Panc1 (cell line): Measurements from ENCODE around the gene POGK. TPM values are rescaled to one million over a fixed set of nuclear protein-coding genes. Genes with fewer than 3 reads are reported as not detected.
A peak's percentile ranks its signal among the peaks of the same experiment; 100 is the strongest.
"Not testable (repeated sequence)": the region's sequence is repeated elsewhere in the genome, so short reads cannot be mapped to it uniquely, and the experiment has no call there.

ENCODE experiments used
- ATAC-seq: fragments of 200-7000 bp; cut with Tn5 transposase; 2 replicates; pipeline ENCODE4 v1.9.1; 2020; ENCODE audit warnings: mild to moderate bottlenecking, moderate library complexity
- BruUV-seq: library from RNA; stranded (reverse); fragments of 400-500 nt; replicated peaks from 2 replicates; lab custom pipeline; 2021; lab: Mats Ljungman, UMichigan
- CTCF ChIA-PET: fragments of 300-600 bp; sonication (Branson Sonifier 250); formaldehyde crosslinking; loops from one replicate; lab custom pipeline; 2022; ENCODE audit warnings: antibody characterized with exemption; lab: Charles Lee
- POLR2A ChIA-PET: fragments of 300-600 bp; sonication (Branson Sonifier 250); formaldehyde crosslinking; loops from one replicate; lab custom pipeline; 2022; ENCODE audit warnings: antibody characterized with exemption; lab: Charles Lee
- DNase-seq: peaks from one replicate; pipeline ENCODE4 v3.0.0-alpha.2; 2010; ENCODE audit warnings: low read depth, low spot score
- H3K27ac ChIP-seq: 2 replicates; pipeline ENCODE4 v1.5.1; 2011; ENCODE audit warnings: mild to moderate bottlenecking, low read length, inconsistent platforms
- H3K27me3 ChIP-seq: fragments of 200-500 bp; sonication (Bioruptor generic); 2 replicates; pipeline ENCODE4 v1.6.0; 2014; ENCODE audit warnings: low read length, inconsistent platforms; ENCODE audit not compliant: control insufficient read depth, insufficient read depth
- H3K36me3 ChIP-seq: fragments of 200-500 bp; sonication (Bioruptor generic); 2 replicates; pipeline ENCODE4 v1.5.1; 2014; ENCODE audit warnings: inconsistent platforms, mild to moderate bottlenecking, low read length, moderate library complexity; ENCODE audit not compliant: control insufficient read depth, insufficient read depth
- H3K4me1 ChIP-seq: 2 replicates; pipeline ENCODE4 v1.5.1; 2011; ENCODE audit warnings: inconsistent platforms, mild to moderate bottlenecking, low read length, moderate library complexity; ENCODE audit not compliant: control insufficient read depth, insufficient read depth
- H3K4me3 ChIP-seq, 2 experiments: 2 replicates each; pipeline ENCODE4 v1.5.1; 2011 to 2012; ENCODE audit warnings: low read depth in 2 of 2, low read length in 2 of 2, mild to moderate bottlenecking in 2 of 2, inconsistent platforms in 1 of 2, moderate library complexity in 1 of 2
- H3K9me3 ChIP-seq: fragments of 200-500 bp; sonication (Bioruptor generic); 2 replicates; pipeline ENCODE4 v1.5.1; 2014; ENCODE audit warnings: low read depth, mild to moderate bottlenecking, inconsistent platforms, low read length, moderate library complexity; ENCODE audit not compliant: control insufficient read depth, insufficient read depth
- CTCF ChIP-seq: fragments of 450-650 bp; IDR thresholded peaks from 2 replicates; pipeline ENCODE4 v1.5.1; 2017; ENCODE audit warnings: mild to moderate bottlenecking
- POLR2AphosphoS5 ChIP-seq: IDR thresholded peaks from 2 replicates; pipeline ENCODE4 v1.6.1; 2012; ENCODE audit warnings: mild to moderate bottlenecking, low read depth, low read length, moderate library complexity
- REST ChIP-seq, 2 experiments: IDR thresholded peaks; 2 replicates each; pipeline ENCODE4 v1.6.1; 2011 to 2012; ENCODE audit warnings: low read depth in 2 of 2, control low read depth in 1 of 2, low read length in 1 of 2, mild to moderate bottlenecking in 1 of 2, moderate library complexity in 1 of 2; ENCODE audit not compliant: insufficient read depth in 1 of 2
- SIN3A ChIP-seq: IDR thresholded peaks from 2 replicates; pipeline ENCODE4 v1.6.1; 2012; ENCODE audit warnings: low read depth, mild to moderate bottlenecking, low read length, moderate library complexity, borderline replicate concordance; ENCODE audit not compliant: insufficient read depth
- TCF7L2 ChIP-seq: IDR thresholded peaks from 2 replicates; pipeline ENCODE4 v1.6.1; 2011; ENCODE audit warnings: mild to moderate bottlenecking, low read depth, low read length, inconsistent platforms
- in situ Hi-C: cut with HindIII; loops from 2 replicates; pipeline ENCODE4 v1.10.0; 2016; ENCODE audit warnings: low sequenced_read_pairs, low pct_unique_long_range_greater_than_20kb
- intact Hi-C: fragments of 100-400 bp; cut with micrococcal nuclease; formaldehyde crosslinking; loops from one replicate; pipeline ENCODE4 v1.10.0; 2022; ENCODE audit not compliant: unreplicated experiment
- total RNA-seq: library from RNA; stranded (reverse); gene quantifications from one replicate; pipeline ENCODE4 v1.2.1, GENCODE V29; 2021; ENCODE audit not compliant: unreplicated experiment

Gene POGK
- total RNA-seq, 1 experiment from 2014 or later = 49.5 TPM

DNA sequence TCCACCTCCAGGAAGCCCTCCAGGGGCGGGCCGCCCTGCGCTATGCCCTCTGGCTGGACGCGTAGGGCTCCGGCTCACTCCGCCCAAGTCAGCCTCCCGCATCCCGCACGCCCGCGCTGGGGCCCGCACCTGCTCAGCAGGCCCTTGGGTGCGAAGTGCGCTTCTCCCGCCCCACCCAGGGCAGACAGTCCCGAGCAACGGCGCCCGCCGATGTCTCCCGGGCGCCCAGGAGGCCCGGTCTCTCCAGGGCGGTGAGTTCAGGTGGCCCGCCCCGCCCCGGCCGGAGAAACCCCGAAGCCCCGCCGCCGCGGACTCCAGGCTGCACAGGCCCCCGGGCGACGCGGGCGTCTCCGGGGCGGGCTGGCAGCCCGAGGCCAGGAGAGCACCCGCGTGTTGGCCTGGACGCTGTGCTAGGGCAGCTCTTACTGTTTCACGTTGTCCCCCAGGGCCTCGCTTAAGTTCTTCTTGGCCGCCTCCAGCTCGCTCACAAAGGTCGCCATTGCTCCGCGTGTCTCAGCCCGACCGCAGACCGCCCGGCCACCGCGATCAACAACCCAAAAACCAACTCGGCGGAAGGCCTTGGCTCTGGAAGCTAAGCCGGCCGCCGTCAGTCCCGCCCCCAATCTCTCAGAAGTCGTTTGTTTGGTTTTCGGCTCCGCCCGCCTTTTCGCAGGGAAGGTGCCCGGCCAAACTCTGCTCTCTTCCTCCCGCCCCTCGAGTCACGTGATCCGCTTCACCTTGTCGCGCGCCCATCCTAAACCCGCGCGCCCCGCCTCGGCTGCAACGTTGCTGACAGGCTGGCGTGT lies 36.7 kb downstream of the POGK start, which contains the start of gene TADA1:
TSS of gene TADA1 (minus strand) at position 531 of the 806 bp plus-strand sequence. CDS start at position 500, 31 bp downstream.
- Histone ChIP-seq H3K27ac (peak within 1 kb of the TSS; percentile 75), H3K4me1 (peaks cover 3% of the 10 kb centered on the region), H3K36me3 (no peaks in the 10 kb centered on the region), H3K9me3 (no peaks in the 10 kb centered on the region), H3K4me3 (peak within 1 kb of the TSS; percentile 81 to 88), H3K27me3 (no peaks in the 10 kb centered on the region)
- ChIA-PET POLR2A (interaction anchor here (0.7 kb wide), 1 partner anchor 21 kb away, joined by 7 read pairs; no protein-coding TSS in a partner anchor), CTCF (interaction anchor here (0.7 to 0.8 kb wide), 2 partner anchors 9 to 183 kb away, joined by 3 to 4 read pairs; no protein-coding TSS in a partner anchor)
- DNase-seq = peak; percentile 91
- no peak for TF ChIP-seq REST (IDR thresholded peaks at IDR 0.05; ENCODE audit: insufficient read depth in 1 of 2, low read depth in 2 of 2, low read length in 1 of 2)
- TF ChIP-seq TCF7L2 = peak; percentile 78
- TF ChIP-seq CTCF = no peak
- TF ChIP-seq POLR2AphosphoS5 = peak; percentile 67
- 0 out of 2 replicates have a peak, but pooled peaks have one; percentile 60 for TF ChIP-seq SIN3A
- ATAC-seq = peak; percentile 96
- intact Hi-C loops = no loop called here
- BruUV-seq = no TSS peak
- in situ Hi-C loops = no loop called here

- CTCF ChIA-PET = interaction anchor here (0.7 to 0.8 kb wide), 2 partner anchors 9 to 182 kb away, joined by 3 to 4 read pairs; no protein-coding TSS in a partner anchor
- in situ Hi-C loops (no loop called here), intact Hi-C loops (no loop called here)
- no TSS peak for BruUV-seq
- POLR2A ChIA-PET = interaction anchor here (0.7 kb wide), 1 partner anchor 22 kb away, joined by 7 read pairs; no protein-coding TSS in a partner anchor
- DNase-seq (no peak), ATAC-seq (no peak)
- H3K36me3 ChIP-seq = no peaks in the 10 kb centered on the region
- H3K4me1 ChIP-seq = peaks cover 3% of the 10 kb centered on the region
- peak overlapping the region; percentile 75 for H3K27ac ChIP-seq
- TF ChIP-seq CTCF (no peak; the same call in none of the 2 replicates), TCF7L2 (peak; percentile 8)
- H3K9me3 ChIP-seq = no peaks in the 10 kb centered on the region
- H3K4me3 ChIP-seq = peak overlapping the region; percentile 81 to 88
- H3K27me3 ChIP-seq = no peaks in the 10 kb centered on the region
These were observed 37.2 kb downstream of the POGK start for GRCh38 chr1:166876540-166876838.

DNA sequence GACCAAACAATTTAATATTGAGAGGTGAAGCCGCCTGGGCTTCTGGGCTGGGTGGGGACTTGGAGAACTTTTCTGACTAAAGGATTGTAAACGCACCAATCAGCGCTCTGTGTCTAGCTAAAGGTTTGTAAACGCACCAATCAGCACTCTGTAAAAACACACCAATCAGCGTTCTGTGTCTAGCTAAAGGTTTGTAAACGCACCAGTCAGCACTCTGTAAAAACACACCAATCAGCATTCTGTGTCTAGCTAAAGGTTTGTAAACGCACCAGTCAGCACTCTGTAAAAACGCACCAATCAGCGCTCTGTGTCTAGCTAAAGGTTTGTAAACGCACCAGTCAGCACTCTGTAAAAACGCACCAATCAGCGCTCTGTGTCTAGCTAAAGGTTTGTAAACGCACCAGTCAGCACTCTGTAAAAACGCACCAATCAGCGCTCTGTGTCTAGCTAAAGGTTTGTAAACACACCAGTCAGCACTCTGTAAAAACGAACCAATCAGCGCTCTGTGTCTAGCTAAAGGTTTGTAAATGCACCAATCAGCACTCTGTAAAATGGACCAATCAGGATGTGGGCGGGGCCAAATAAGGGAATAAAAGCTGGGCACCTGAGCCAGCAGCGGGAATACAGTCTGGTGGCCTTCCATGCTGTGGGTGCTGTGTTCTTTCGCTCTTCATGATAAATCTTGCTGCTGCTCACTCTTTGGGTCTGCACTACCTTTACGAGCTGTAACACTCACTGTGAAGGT lies 39.1 kb downstream of the POGK start:
- H3K4me1 ChIP-seq, H3K9me3 ChIP-seq, H3K36me3 ChIP-seq, H3K27me3 ChIP-seq, H3K4me3 ChIP-seq, CTCF ChIA-PET, in situ Hi-C loops, H3K27ac ChIP-seq, ATAC-seq, DNase-seq, intact Hi-C loops, BruUV-seq: not testable (repeated sequence)
- POLR2A ChIA-PET = interaction anchor here (0.7 kb wide), 1 partner anchor 19 kb away, joined by 3 read pairs; no protein-coding TSS in a partner anchor
